DND-41 (cell line): Measurements from ENCODE around the gene MYLK3.

ENCODE experiments used
- EZH2 ChIP-seq: IDR thresholded peaks from 3 replicates; pipeline ENCODE4 v1.6.1; 2012; ENCODE audit warnings: borderline replicate concordance, low read depth, mild to moderate bottlenecking, moderate library complexity, low read length, inconsistent platforms; ENCODE audit not compliant: severe bottlenecking
- TF ChIP-seq, protein P1 (sequence below): IDR thresholded peaks from 2 replicates; pipeline ENCODE4 v1.5.1; 2012; ENCODE audit warnings: borderline replicate concordance, low read length, moderate library complexity, mild to moderate bottlenecking; ENCODE audit not compliant: poor library complexity, severe bottlenecking; ENCODE audit errors: extremely low read depth

- TF ChIP-seq, protein P1, sequence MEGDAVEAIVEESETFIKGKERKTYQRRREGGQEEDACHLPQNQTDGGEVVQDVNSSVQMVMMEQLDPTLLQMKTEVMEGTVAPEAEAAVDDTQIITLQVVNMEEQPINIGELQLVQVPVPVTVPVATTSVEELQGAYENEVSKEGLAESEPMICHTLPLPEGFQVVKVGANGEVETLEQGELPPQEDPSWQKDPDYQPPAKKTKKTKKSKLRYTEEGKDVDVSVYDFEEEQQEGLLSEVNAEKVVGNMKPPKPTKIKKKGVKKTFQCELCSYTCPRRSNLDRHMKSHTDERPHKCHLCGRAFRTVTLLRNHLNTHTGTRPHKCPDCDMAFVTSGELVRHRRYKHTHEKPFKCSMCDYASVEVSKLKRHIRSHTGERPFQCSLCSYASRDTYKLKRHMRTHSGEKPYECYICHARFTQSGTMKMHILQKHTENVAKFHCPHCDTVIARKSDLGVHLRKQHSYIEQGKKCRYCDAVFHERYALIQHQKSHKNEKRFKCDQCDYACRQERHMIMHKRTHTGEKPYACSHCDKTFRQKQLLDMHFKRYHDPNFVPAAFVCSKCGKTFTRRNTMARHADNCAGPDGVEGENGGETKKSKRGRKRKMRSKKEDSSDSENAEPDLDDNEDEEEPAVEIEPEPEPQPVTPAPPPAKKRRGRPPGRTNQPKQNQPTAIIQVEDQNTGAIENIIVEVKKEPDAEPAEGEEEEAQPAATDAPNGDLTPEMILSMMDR = no peak
- no peak for TF ChIP-seq EZH2
Measured at GRCh38 chr16:46719528-46719927, 28.6 kb downstream of the MYLK3 start.
